Gastroesophageal sphincter (tissue), 4 donors: Measurements from ENCODE around the gene CERS4. TPM values are rescaled to one million over a fixed set of nuclear protein-coding genes. Genes with fewer than 3 reads are reported as not detected.

Experiments
- ATAC-seq: fragments of 150-250 bp; one replicate; pipeline ENCODE4 v1.9.1; 2016; ENCODE audit warnings: mild to moderate bottlenecking, moderate library complexity
- H3K27ac ChIP-seq, 4 donors: fragments of 200-600 bp; sonication (generic) in 3 of 4; 1 replicate in 3 of 4; 2 replicates in 1 of 4; pipeline ENCODE4 v1.5.1; 2016 to 2019
- H3K27me3 ChIP-seq: fragments of 200-600 bp; sonication (generic); one replicate; pipeline ENCODE4 v1.5.1; 2019
- H3K36me3 ChIP-seq, 2 donors: fragments of 200-600 bp; sonication (generic); one replicate each; pipeline ENCODE4 v1.5.1; 2019; ENCODE audit warnings: control low read depth in 1 of 2
- H3K4me1 ChIP-seq, 3 donors: fragments of 200-600 bp; sonication (generic); 1 replicate in 2 of 3; 2 replicates in 1 of 3; pipeline ENCODE4 v1.5.1; 2016 to 2019; ENCODE audit warnings: control low read depth in 2 of 3
- H3K4me3 ChIP-seq, 2 donors: fragments of 200-600 bp; sonication (generic); one replicate each; pipeline ENCODE4 v1.5.1; 2019; ENCODE audit warnings: mild to moderate bottlenecking in 1 of 2, moderate library complexity in 1 of 2
- H3K9me3 ChIP-seq, 3 donors: fragments of 200-600 bp; sonication (generic); one replicate each; pipeline ENCODE4 v1.5.1; 2017 to 2019; ENCODE audit warnings: control low read depth in 2 of 3
- CTCF ChIP-seq, 4 experiments: fragments of 200-600 bp in 2 of 4; fragments of 450-650 bp in 2 of 4; sonication (generic) in 1 of 4; IDR thresholded peaks; one replicate each; pipeline ENCODE4 v1.5.1; 2017 to 2019; ENCODE audit warnings: antibody characterized with exemption in 4 of 4, mild to moderate bottlenecking in 2 of 4, moderate library complexity in 2 of 4
- EP300 ChIP-seq: sonication (generic); formaldehyde crosslinking; IDR thresholded peaks from one replicate; pipeline ENCODE4 v1.6.1; 2017; ENCODE audit warnings: antibody characterized with exemption, mild to moderate bottlenecking
- POLR2A ChIP-seq, 2 donors: fragments of 450-650 bp; IDR thresholded peaks; one replicate each; pipeline ENCODE4 v1.6.1; 2017; ENCODE audit warnings: antibody characterized with exemption in 2 of 2, mild to moderate bottlenecking in 2 of 2, moderate library complexity in 1 of 2
- POLR2AphosphoS5 ChIP-seq: sonication (generic); formaldehyde crosslinking; IDR thresholded peaks from one replicate; pipeline ENCODE4 v1.6.1; 2017; ENCODE audit warnings: antibody characterized with exemption
- WGBS, 2 donors: methylation state at CpG; one replicate each; pipeline ENCODE4 v1.1.5; 2018; ENCODE audit warnings: low coverage in 1 of 2; 5-methylcytosine and 5-hydroxymethylcytosine counted together
- total RNA-seq, 4 donors: library from RNA; depleted of rRNA; stranded (reverse); fragments of >200 nt; gene quantifications; one replicate each; pipeline ENCODE4 v1.1.0, GENCODE V29; 2016

The CERS4 gene, protein sequence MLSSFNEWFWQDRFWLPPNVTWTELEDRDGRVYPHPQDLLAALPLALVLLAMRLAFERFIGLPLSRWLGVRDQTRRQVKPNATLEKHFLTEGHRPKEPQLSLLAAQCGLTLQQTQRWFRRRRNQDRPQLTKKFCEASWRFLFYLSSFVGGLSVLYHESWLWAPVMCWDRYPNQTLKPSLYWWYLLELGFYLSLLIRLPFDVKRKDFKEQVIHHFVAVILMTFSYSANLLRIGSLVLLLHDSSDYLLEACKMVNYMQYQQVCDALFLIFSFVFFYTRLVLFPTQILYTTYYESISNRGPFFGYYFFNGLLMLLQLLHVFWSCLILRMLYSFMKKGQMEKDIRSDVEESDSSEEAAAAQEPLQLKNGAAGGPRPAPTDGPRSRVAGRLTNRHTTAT
- 10 to 100 TPM; 24.8 to 33.8 (median 31.9) TPM for total RNA-seq

GRCh38 chr19:8208922-8209461 lies at the start of gene CERS4:
CERS4 (plus strand) TSS chr19:8209370; CDS start chr19:8251077, 41,707 bp downstream.
- peak; percentile 88 for ATAC-seq
- WGBS, 2 donors: 0% methylated on average over 3 of the region's 60 CpGs; no CpG with 5 or more reads in 1 of the 2 donors
- no peaks in the 10 kb centered on the region for H3K9me3 ChIP-seq
- TF ChIP-seq CTCF (IDR thresholded peaks at IDR 0.05): peak in 1 of 4 experiments; percentile 10
- TF ChIP-seq POLR2AphosphoS5: no peak
- no peak for TF ChIP-seq EP300
- TF ChIP-seq POLR2A (IDR thresholded peaks at IDR 0.05): no peak
- no peaks in the 10 kb centered on the region for H3K36me3 ChIP-seq
- H3K27me3 ChIP-seq: no peaks in the 10 kb centered on the region
- H3K27ac ChIP-seq: peak within 1 kb of the TSS in 3 of 4 donors; percentile 79 to 82 (median 81)
- peak within 1 kb of the TSS; percentile 54 to 97 for H3K4me3 ChIP-seq
- peaks cover 0 to 36% (median 7%) of the 10 kb centered on the region in 3 donors for H3K4me1 ChIP-seq

DNA sequence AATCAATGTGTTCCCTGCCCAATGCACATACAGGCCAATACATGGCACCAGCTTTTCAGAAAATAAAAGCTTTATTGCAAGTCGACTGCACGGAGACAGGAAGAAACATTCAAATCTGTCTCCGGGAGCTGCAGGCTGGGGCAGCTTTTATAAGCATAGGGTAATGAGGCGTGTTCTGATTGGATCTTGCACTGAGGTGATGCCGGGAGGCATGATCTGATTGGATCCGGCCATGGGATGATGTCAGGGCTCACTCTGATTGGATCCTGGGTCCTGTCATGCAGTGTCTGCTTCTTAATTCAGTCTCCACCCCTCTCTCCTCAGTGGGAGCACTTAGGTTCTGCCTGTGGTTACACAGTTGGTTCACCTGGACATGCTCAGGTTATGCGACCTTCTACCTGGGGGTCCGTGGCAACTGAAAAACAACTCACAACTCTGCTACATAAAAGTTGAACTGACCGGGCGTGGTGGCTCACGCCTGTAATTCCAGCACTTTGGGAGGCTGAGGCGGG lies 48.0 kb upstream of the CERS4 start:
- H3K27ac ChIP-seq: no peak overlapping the region
- H3K4me3 ChIP-seq: no peak overlapping the region
- H3K9me3 ChIP-seq: no peaks in the 10 kb centered on the region
- no peak for ATAC-seq
- 35 to 40% methylated on average over 4 to 5 of the region's 12 CpGs for WGBS, 2 donors
- no peaks in the 10 kb centered on the region for H3K27me3 ChIP-seq
- no peak for TF ChIP-seq POLR2A (IDR thresholded peaks at IDR 0.05)
- no peak for TF ChIP-seq EP300
- no peak for TF ChIP-seq CTCF (IDR thresholded peaks at IDR 0.05)
- no peak for TF ChIP-seq POLR2AphosphoS5
- H3K4me1 ChIP-seq: no peaks in the 10 kb centered on the region
- H3K36me3 ChIP-seq: no peaks in the 10 kb centered on the region

GRCh38 chr19:8163759-8164158 lies 45.4 kb upstream of the CERS4 start:
- Histone ChIP-seq H3K4me3 (no peak overlapping the region), H3K36me3 (no peaks in the 10 kb centered on the region), H3K4me1 (no peaks in the 10 kb centered on the region), H3K9me3 (no peaks in the 10 kb centered on the region), H3K27me3 (no peaks in the 10 kb centered on the region), H3K27ac (no peak overlapping the region)
- no peak for ATAC-seq
- TF ChIP-seq POLR2A (IDR thresholded peaks at IDR 0.05) (no peak), EP300 (no peak), CTCF (IDR thresholded peaks at IDR 0.05) (no peak), POLR2AphosphoS5 (no peak)
- 29 to 41% methylated on average over 7 of the region's 7 CpGs for WGBS, 2 donors

DNA sequence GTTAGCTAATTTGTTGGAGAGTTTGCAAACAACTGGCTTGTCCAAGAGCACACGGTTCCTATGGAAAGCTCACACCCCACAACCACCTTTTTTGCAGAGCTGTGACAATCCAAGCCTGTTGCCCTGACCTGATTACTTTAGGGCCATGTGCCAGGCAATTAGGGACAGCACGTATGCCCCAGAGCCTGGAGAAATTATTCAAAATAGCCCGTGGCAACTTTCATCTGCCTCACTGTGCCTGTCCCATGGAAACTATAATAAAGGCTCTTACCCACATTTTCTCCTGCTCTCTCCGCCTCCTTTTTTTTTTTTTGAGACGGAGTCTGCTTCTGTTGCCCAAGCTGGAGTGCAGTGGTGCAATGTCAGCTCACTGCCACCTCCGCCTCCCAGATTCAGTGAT lies 41.2 kb upstream of the CERS4 start:
- Histone ChIP-seq H3K27me3 (no peaks in the 10 kb centered on the region), H3K4me3 (no peak overlapping the region), H3K9me3 (no peaks in the 10 kb centered on the region), H3K36me3 (no peaks in the 10 kb centered on the region), H3K27ac (no peak overlapping the region), H3K4me1 (no peaks in the 10 kb centered on the region)
- TF ChIP-seq POLR2A (IDR thresholded peaks at IDR 0.05) (no peak), POLR2AphosphoS5 (no peak), CTCF (IDR thresholded peaks at IDR 0.05) (no peak), EP300 (no peak)
- WGBS, 2 donors: 36 to 46% methylated on average over 5 to 6 of the region's 6 CpGs
- ATAC-seq: no peak
